Stomach (tissue), 4 donors: ENCODE results near the gene CTNNA1.

Experiments
- CTCF ChIP-seq, 7 experiments: fragments of 450-650 bp in 4 of 7; fragments of 200-600 bp in 3 of 7; sonication (generic) in 3 of 7; IDR thresholded peaks; one replicate each; pipeline ENCODE4 v1.5.1; 2016 to 2019; ENCODE audit warnings: antibody characterized with exemption in 7 of 7, control low read depth in 2 of 7, mild to moderate bottlenecking in 1 of 7
- EP300 ChIP-seq: sonication (generic); formaldehyde crosslinking; IDR thresholded peaks from one replicate; pipeline ENCODE4 v1.6.1; 2017; ENCODE audit warnings: antibody characterized with exemption
- POLR2A ChIP-seq, 4 donors: fragments of 450-650 bp; IDR thresholded peaks; one replicate each; pipeline ENCODE4 v1.6.1; 2016; ENCODE audit warnings: antibody characterized with exemption in 4 of 4, control low read depth in 2 of 4, mild to moderate bottlenecking in 1 of 4, moderate library complexity in 1 of 4

- TF ChIP-seq CTCF (IDR thresholded peaks at IDR 0.05) = no peak
- TF ChIP-seq POLR2A (IDR thresholded peaks at IDR 0.05) = no peak
- TF ChIP-seq EP300 = no peak
Measured at GRCh38 chr5:138884554-138884953, 131.3 kb downstream of the CTNNA1 start.
